HG02763 (cell line): ENCODE measurements around the gene SCPEP1.
"Not testable (repeated sequence)": the region's sequence is repeated elsewhere in the genome, so short reads cannot be mapped to it uniquely, and the experiment has no call there.

Source experiments
- ATAC-seq: cut with Tn5 transposase; IDR thresholded peaks from one replicate; pipeline ENCODE4 v1.9.1; 2021; ENCODE audit warnings: mild to moderate bottlenecking, moderate library complexity; ENCODE audit not compliant: unreplicated experiment

The SCPEP1 gene

DNA sequence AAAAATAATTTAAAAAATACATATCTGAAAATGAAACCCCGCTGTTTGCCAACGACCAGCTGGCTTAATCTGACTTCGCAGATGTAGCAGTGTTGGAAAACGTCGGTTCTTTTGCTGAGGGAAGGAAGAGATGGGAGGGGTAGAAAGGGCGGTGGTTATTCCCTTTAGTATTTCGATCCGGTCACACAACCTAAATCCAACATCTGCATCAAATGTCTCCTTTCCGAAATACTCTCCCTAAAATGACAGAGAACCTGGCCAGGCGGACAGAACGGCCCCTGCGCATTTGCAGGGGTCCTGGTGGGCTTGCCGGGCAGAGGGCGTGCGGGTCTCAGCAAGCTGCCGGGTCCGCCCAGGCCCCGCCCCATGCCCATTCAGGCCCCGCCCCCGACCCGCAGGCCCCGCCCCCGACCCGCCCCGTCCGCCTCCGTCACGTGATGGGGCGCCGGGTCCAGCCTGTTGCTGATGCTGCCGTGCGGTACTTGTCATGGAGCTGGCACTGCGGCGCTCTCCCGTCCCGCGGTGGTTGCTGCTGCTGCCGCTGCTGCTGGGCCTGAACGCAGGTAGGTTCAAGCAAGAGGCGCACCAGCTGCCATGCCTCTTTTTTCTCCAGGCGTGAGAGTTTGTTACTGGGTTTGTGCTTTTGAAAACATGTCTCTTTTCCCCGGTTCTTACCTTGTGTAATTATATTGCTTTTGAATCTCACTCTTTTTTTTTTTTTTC lies at the start of gene SCPEP1:
Gene SCPEP1 (plus strand): TSS at position 459 of the 723 bp plus-strand sequence. CDS start 29 bp downstream, at position 488.
- ATAC-seq, result peak; percentile 71

DNA sequence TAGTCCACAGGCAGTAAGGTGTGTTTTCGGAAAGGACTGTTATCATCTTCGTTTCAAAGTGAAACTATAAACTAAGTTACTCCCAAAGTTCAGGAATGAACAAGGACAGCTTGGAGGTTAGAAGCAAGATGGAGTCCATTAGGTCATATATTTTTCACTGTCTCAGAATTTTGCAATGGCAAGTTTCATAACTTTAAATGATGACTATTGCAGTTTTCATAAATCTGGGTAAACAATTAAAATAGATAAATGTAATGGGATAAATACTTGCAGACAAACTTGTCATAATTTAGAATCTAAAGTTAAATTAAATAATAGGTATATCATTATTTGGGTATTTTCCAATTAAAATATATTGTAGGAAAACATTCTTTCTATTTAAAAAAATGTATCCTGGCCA lies 49.3 kb upstream of the SCPEP1 start:
- no peak for ATAC-seq

DNA sequence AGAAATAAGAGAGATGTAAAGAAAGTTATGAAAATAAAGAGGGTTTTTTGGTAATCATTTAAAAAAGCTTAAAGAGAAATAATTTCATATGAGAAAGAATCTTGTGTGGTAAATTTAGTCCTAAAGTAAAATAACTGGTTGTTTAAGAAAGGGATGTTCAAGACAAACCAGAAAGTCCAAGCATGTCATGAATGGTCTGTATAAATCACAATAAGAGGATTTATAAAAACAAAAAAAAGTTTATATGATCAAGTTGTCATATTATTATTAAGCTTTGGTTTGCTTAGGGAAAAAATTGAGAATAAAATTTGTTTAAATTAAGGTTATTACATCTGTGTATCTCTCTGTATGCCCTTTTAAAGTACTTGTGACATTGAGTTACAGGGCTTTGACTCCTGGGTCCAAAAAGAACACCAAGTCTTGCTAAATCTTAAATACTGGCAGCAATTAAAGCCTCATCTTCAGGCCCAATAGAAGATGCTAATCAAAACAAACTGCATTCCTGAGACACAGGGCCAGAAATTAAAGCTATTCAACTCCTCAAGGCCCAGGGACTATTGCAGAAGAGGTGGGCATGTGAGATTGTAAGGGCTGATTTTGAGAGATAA lies 48.5 kb upstream of the SCPEP1 start:
- ATAC-seq, result no peak

GRCh38 chr17:56930739-56931337 lies 47.1 kb upstream of the SCPEP1 start:
- ATAC-seq, result no peak

- no peak for ATAC-seq
Observed at GRCh38 chr17:56933151-56933745, 44.7 kb upstream of the SCPEP1 start.

DNA sequence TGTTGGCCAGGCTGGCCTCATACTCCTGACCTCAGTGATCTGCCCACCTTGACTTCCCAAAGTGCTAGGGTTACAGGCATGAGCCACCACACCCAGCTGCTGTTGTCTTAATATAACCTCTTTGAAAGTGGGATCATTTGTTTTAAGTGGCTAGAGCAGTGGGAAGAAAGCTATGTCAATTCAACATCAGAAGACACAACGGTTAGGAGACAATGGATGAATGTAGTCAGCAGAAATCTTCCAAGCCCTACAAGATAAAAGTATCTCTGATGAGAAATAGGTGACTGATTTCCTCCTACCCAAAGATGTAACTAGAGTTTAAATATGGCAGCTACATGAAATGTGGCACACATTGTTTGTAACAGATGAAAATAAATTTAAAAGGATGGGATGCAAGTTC lies 44.1 kb upstream of the SCPEP1 start:
- ATAC-seq, result no peak

- ATAC-seq, result no peak
Observed at GRCh38 chr17:56934280-56934679, 43.7 kb upstream of the SCPEP1 start.

- no peak for ATAC-seq
Observed at GRCh38 chr17:56935461-56935860, 42.5 kb upstream of the SCPEP1 start.

DNA sequence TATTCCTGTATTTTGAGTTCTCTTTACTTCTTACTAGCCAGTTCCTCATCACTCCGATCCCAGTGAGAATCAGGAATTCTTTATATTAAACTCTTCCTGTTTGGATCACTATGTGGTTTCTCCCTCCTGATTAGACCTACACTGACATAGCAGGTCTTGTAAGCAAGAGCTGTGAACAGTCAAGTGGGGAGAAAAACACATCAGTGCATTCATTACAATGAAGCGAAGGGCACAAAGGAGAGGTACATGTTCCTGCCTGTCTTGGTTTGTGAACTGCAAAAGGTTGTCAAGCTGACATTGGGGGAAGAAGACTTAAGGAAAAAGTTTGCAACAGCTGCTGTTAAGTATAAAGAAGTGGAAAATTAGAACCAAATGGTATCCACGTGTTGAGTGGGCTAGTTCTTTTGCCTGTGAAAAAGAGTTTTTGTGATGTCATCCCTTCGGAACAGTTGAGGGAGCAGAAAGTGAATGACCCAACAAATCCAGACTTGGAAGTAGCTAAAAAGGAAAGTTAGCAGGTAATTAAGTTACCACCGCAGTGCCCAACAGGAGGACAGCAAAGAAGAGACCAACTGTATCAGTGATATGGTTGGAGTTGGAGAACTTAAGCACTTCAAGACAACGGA lies 41.1 kb upstream of the SCPEP1 start:
- no peak for ATAC-seq

GRCh38 chr17:56937687-56938086 lies 40.2 kb upstream of the SCPEP1 start:
- ATAC-seq, result no peak

DNA sequence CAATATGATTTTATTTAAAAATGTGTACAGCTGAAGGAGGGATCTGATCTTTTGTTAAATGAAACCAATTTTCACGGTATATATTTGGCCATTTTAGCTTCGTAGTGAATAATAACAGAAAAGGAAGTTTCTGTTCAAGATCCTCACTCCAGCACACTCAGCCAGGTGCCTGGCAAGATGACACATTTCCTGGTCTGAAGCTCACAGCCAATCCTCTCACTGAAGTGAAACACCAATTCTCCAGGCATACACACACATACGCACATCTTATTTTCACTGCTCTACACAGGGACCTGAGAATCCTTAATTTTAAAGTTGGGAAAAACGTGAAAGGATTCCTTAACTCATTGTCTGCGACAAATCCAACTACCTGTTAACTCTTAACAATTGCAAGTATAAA lies 39.7 kb upstream of the SCPEP1 start:
- not testable (repeated sequence) for ATAC-seq

GRCh38 chr17:56939869-56940484 lies 38.0 kb upstream of the SCPEP1 start:
- peak; percentile 45 for ATAC-seq

DNA sequence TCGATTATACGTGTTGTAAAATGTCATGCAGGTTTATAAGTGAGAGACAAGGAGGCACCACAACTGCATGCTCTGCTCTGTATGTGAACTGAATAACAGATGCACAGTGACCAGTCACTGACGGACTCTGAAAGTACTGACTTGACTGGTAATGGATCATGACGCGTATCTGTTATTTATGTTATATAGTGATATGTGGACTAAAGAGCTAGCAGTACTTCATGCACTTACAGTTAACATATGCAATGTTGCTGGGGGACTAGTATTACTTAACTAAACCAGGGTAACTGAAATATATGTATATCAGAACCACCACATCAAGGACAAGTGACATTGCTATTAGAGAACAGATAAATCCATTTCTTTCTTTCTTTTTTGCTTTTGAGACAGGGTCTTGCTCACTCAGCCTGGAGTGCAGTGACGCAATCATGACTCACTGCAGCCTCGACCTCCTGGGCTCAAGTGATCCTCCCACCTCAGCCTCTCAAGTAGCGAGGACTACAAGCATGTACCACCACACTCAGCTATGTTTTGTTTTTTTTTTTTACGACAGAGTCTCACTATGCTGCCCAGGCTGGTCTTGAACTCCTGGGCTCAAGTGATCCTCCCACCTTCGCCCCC lies 34.3 kb upstream of the SCPEP1 start:
- ATAC-seq, result no peak

DNA sequence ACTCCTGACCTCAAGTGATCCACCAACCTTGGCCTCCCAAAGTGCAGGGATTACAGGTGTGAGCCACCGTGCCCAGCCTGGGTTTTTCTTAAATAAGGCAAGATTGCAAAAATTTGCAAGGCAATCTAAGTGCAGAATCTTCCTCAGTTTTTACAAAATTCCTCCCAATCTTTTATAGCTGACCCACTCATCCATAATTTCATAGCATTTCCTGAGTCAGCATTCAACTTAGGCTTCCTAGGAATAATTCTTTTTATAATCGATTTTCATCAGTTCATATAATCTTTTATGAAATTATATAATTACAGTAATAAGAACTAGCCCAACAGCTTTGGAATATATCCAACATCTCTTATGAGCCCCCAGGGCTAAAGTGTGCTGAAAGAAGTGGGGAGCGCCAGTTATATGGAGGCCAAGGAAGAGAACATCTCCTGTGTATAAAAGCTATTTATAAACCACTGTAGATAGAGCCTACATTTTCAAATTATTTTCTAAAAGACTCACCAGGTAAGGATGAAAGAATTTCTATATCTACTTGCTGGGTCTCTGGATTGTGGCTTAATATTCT lies 31.9 kb upstream of the SCPEP1 start:
- no peak for ATAC-seq

DNA sequence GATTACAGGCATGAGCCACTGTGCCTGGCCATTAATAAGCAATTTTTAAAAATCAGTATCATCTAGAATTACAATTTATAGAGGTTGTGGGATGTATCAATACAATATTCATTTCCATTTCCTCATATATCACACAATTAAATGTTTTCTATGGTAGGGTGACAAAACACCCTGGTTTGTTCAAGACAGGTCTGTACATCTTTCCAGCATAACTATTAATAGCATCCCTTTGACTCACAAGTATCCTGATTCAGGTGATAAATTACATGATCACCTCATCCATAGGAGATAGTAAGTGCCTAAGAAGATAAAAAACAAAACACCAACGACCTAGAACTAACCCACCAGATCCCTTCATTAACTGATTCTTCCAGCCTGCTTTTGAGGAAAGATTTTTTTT lies 30.2 kb upstream of the SCPEP1 start:
- no peak for ATAC-seq

DNA sequence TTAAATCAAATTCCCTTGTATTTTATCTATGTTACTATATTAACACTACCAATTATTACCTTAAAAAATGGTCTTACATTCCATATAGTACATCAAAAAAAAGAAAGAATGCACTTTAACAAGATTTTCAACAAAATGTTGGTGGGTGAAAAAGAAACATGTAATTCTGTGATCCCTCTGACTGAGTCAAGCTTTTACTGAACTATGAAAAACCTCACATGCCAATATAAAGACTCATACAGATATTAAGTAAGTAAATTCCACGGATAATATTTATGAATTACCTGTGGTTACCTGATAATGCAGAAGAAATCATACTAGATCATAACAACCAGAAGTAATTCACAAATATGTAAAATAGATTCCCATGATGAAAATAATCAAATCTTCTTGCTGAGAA lies 29.4 kb upstream of the SCPEP1 start:
- no peak for ATAC-seq

DNA sequence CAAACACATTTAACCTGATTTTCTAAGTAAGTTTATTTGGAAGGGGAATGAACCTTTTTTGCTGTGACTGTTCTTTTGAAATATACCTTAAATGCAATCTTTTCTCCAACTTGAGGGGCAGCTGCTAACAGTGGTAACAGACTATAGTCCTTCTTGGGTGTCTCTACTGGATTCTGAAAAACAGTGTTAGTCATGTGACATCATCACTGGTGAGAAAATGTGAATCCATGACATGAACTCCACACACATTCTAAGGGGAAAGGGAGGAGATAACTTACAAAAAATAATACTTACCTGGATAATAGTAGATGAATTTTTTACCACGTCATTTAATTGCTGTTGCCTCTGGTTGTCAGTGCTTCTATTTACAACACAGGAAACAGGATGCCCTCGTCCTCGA lies 28.3 kb upstream of the SCPEP1 start:
- no peak for ATAC-seq

DNA sequence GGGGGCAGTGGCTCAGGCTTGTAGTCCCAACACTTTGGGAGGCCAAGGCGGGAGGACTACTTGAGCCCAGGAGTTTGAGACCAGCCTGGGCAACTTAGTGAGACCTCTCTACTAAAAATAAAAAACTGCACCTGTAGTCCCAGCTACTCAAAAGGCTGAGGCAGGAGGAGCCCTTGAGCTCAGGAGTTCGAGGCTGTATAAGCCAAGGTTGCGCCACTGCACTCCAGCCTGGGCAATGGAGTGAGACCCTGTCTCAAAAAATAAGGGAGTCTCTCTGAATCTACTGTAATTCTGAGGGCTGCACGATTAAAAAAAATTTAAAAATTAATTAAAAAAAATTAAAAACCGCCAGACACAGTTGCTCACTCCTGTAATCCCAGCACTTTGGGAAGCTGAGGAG lies 20.9 kb upstream of the SCPEP1 start:
- ATAC-seq, result no peak

GRCh38 chr17:56960596-56961538 lies 17.1 kb upstream of the SCPEP1 start, which contains the start of gene COIL:
TSS of gene COIL (minus strand) at chr17:56961050. CDS start at chr17:56961019, 31 bp downstream.
- peak; percentile 88 for ATAC-seq
